H9 (cell line): ENCODE measurements around the gene NRG3. TPM values are rescaled to one million over a fixed set of nuclear protein-coding genes. Genes with fewer than 3 reads are reported as not detected.

ENCODE experiments used
- DNase-seq: peaks from one replicate; pipeline ENCODE4 v3.0.0-alpha.2; 2017
- H2AFZ ChIP-seq: one replicate; pipeline ENCODE4 v1.6.1; 2013; ENCODE audit warnings: mild to moderate bottlenecking, low read length, control low read depth, moderate library complexity
- H2AK5ac ChIP-seq: 2 replicates; pipeline ENCODE4 v1.6.1; 2013; ENCODE audit warnings: low read length, control low read depth, mixed read lengths; ENCODE audit not compliant: insufficient read length
- H2BK120ac ChIP-seq: one replicate; pipeline ENCODE4 v1.6.1; 2013; ENCODE audit warnings: low read depth, mild to moderate bottlenecking, low read length, control low read depth, inconsistent platforms; ENCODE audit not compliant: poor library complexity, severe bottlenecking
- H2BK12ac ChIP-seq: 2 replicates; pipeline ENCODE4 v1.6.1; 2013; ENCODE audit warnings: low read length, control low read depth, mixed read lengths, low read depth; ENCODE audit not compliant: insufficient read length
- H2BK15ac ChIP-seq: 2 replicates; pipeline ENCODE4 v1.6.1; 2013; ENCODE audit warnings: low read depth, low read length, control low read depth
- H2BK20ac ChIP-seq: one replicate; pipeline ENCODE4 v1.6.1; 2013; ENCODE audit warnings: low read depth, mild to moderate bottlenecking, low read length, control low read depth, inconsistent platforms; ENCODE audit not compliant: poor library complexity, severe bottlenecking
- H2BK5ac ChIP-seq: 2 replicates; pipeline ENCODE4 v1.6.1; 2013; ENCODE audit warnings: low read length, control low read depth, mixed read lengths; ENCODE audit not compliant: insufficient read length
- H3K14ac ChIP-seq: 2 replicates; pipeline ENCODE4 v1.6.1; 2013; ENCODE audit warnings: low read length, control low read depth; ENCODE audit not compliant: insufficient read depth
- H3K18ac ChIP-seq: 2 replicates; pipeline ENCODE4 v1.6.1; 2013; ENCODE audit warnings: low read depth, mild to moderate bottlenecking, mixed read lengths, low read length, control low read depth; ENCODE audit not compliant: insufficient read length
- H3K23ac ChIP-seq: 2 replicates; pipeline ENCODE4 v1.6.1; 2013; ENCODE audit warnings: low read length, control low read depth, mixed read lengths, low read depth; ENCODE audit not compliant: insufficient read length
- H3K23me2 ChIP-seq: 2 replicates; pipeline ENCODE4 v1.6.1; 2013; ENCODE audit warnings: low read depth, mild to moderate bottlenecking, mixed read lengths, low read length, control low read depth; ENCODE audit not compliant: insufficient read length, poor library complexity, severe bottlenecking
- H3K27ac ChIP-seq: 2 replicates; pipeline ENCODE4 v1.5.1; 2013; ENCODE audit warnings: low read length, control low read depth, mixed read lengths, low read depth; ENCODE audit not compliant: insufficient read length
- H3K27me3 ChIP-seq: 2 replicates; pipeline ENCODE4 v1.6.1; 2013; ENCODE audit warnings: low read length, control low read depth, inconsistent platforms; ENCODE audit not compliant: insufficient read depth
- H3K4ac ChIP-seq: 2 replicates; pipeline ENCODE4 v1.6.1; 2013; ENCODE audit warnings: low read depth, mild to moderate bottlenecking, control low read depth, inconsistent platforms, low read length, moderate library complexity
- H3K4me1 ChIP-seq: 2 replicates; pipeline ENCODE4 v1.6.1; 2013; ENCODE audit warnings: low read length, control low read depth, inconsistent platforms; ENCODE audit not compliant: insufficient read depth
- H3K4me2 ChIP-seq: 2 replicates; pipeline ENCODE4 v1.6.1; 2013; ENCODE audit warnings: low read length, control low read depth, mixed read lengths; ENCODE audit not compliant: insufficient read length, insufficient read depth
- H3K56ac ChIP-seq: 2 replicates; pipeline ENCODE4 v1.6.1; 2013; ENCODE audit warnings: low read depth, mild to moderate bottlenecking, mixed read lengths, low read length, control low read depth; ENCODE audit not compliant: insufficient read length
- H3K79me1 ChIP-seq: 2 replicates; pipeline ENCODE4 v1.6.1; 2013; ENCODE audit warnings: low read depth, mild to moderate bottlenecking, moderate library complexity, low read length, control low read depth, inconsistent platforms; ENCODE audit not compliant: insufficient read depth, poor library complexity, severe bottlenecking
- H3K79me2 ChIP-seq: 2 replicates; pipeline ENCODE4 v1.6.1; 2013; ENCODE audit warnings: low read length, control low read depth, inconsistent platforms; ENCODE audit not compliant: insufficient read depth
- H3K9ac ChIP-seq: 2 replicates; pipeline ENCODE4 v1.6.1; 2013; ENCODE audit warnings: low read length, control low read depth, mixed read lengths; ENCODE audit not compliant: insufficient read length; ENCODE audit errors: extremely low read depth
- H3K9me3 ChIP-seq: one replicate; pipeline ENCODE4 v1.6.1; 2013; ENCODE audit warnings: low read depth, low read length, inconsistent platforms; ENCODE audit not compliant: control insufficient read depth
- H3T11ph ChIP-seq: one replicate; pipeline ENCODE4 v1.6.1; 2013; ENCODE audit warnings: mild to moderate bottlenecking, low read length, control low read depth, inconsistent platforms
- H4K20me1 ChIP-seq: one replicate; pipeline ENCODE4 v1.6.1; 2013; ENCODE audit not compliant: control insufficient read depth, insufficient read length, insufficient read depth
- H4K5ac ChIP-seq: 2 replicates; pipeline ENCODE4 v1.6.1; 2013; ENCODE audit warnings: low read depth, mild to moderate bottlenecking, mixed read lengths, low read length, control low read depth; ENCODE audit not compliant: insufficient read length
- H4K8ac ChIP-seq: replicated peaks from 2 replicates; pipeline ENCODE4 v1.6.1; 2013; ENCODE audit warnings: low read length, control low read depth, mixed read lengths, low read depth; ENCODE audit not compliant: insufficient read length
- H4K91ac ChIP-seq: 2 replicates; pipeline ENCODE4 v1.6.1; 2013; ENCODE audit warnings: low read depth, mild to moderate bottlenecking, moderate library complexity, mixed read lengths, low read length, control low read depth; ENCODE audit not compliant: insufficient read length
- H3K27ac Mint-ChIP-seq, 3 experiments: 2 replicates in 2 of 3; 3 replicates in 1 of 3; pipeline ENCODE4 v1.8.0; 2020 to 2021; ENCODE audit warnings: mixed read lengths in 3 of 3, mild to moderate bottlenecking in 1 of 3, moderate library complexity in 1 of 3
- H3K27me3 Mint-ChIP-seq: 2 replicates; pipeline ENCODE4 v1.8.0; 2021; ENCODE audit warnings: low read depth, mild to moderate bottlenecking, moderate library complexity, mixed read lengths
- H3K36me3 Mint-ChIP-seq, 3 experiments: 2 replicates in 2 of 3; 3 replicates in 1 of 3; pipeline ENCODE4 v1.8.0; 2020 to 2021; ENCODE audit warnings: low read depth in 3 of 3, mixed read lengths in 3 of 3; ENCODE audit not compliant: insufficient read depth in 1 of 3
- H3K4me1 Mint-ChIP-seq, 2 experiments: 2 replicates each; pipeline ENCODE4 v1.8.0; 2020; ENCODE audit warnings: mixed read lengths in 2 of 2
- H3K4me3 Mint-ChIP-seq, 2 experiments: 2 replicates in 1 of 2; 3 replicates in 1 of 2; pipeline ENCODE4 v1.8.0; 2020 to 2021; ENCODE audit warnings: mild to moderate bottlenecking in 2 of 2, mixed read lengths in 2 of 2, moderate library complexity in 1 of 2
- H3K9me3 Mint-ChIP-seq, 2 experiments: 2 replicates in 1 of 2; 3 replicates in 1 of 2; pipeline ENCODE4 v1.8.0; 2020; ENCODE audit warnings: mild to moderate bottlenecking in 2 of 2, mixed read lengths in 2 of 2, moderate library complexity in 1 of 2
- WGBS: extraction: QIAGEN DNeasy Blood & Tissue Kit; methylation state at CpG from one replicate; pipeline ENCODE4 v1.1.7; 2013; ENCODE audit warnings: missing lambda C conversion rate, low lambda C conversion rate, mixed read lengths; ENCODE audit not compliant: insufficient read length; ENCODE audit errors: extremely low coverage; 5-methylcytosine and 5-hydroxymethylcytosine counted together
- total RNA-seq: library from RNA; stranded (reverse); gene quantifications from 2 replicates; pipeline ENCODE4 v1.2.1, GENCODE V29; 2021
- TF ChIP-seq, protein P1 (sequence below): fragments of 200-600 bp; sonication (generic); conservative IDR thresholded peaks from 3 replicates; pipeline ENCODE4 v1.8.0; 2021; ENCODE audit warnings: antibody characterized with exemption, mild to moderate bottlenecking

NRG3 gene
- total RNA-seq, 1 experiment from 2014 or later, result 1.6 TPM

DNA sequence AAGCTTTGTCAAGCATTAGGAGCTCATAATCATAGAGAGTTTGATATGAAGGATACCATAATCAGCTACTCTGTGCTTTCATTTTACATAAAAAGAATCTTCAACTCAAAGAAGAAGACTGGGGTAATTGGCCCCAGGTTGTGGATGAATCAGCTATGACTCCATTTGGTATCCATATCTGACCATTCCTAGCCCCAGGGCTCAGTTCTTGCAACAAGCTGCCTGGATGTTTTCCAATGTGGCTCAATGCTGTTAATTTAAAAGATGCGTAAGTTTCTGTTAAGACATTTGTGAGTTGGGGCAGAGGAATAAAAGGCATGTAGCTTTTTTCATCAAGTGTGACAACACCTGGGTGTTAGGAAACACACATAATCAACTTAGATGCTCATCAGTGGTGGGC is 951.1 kb downstream of the NRG3 start:
- Histone ChIP-seq H3K4me2 (no peak overlapping the region), H3K4ac (no peak overlapping the region), H3K27ac (no peak overlapping the region), H4K91ac (no peak overlapping the region), H3K18ac (no peak overlapping the region), H3K4me1 (no peaks in the 10 kb centered on the region), H4K8ac (no peak overlapping the region), H2BK5ac (no peak overlapping the region), H3T11ph (no peak overlapping the region), H3K56ac (no peak overlapping the region), H3K14ac (no peak overlapping the region), H3K79me2 (no peaks in the 10 kb centered on the region), H3K9me3 (no peaks in the 10 kb centered on the region), H3K27me3 (no peaks in the 10 kb centered on the region), H2AK5ac (no peak overlapping the region), H3K79me1 (no peaks in the 10 kb centered on the region), H3K9ac (no peak overlapping the region), H3K23me2 (no peaks in the 10 kb centered on the region), H2BK12ac (no peak overlapping the region), H2BK120ac (no peak overlapping the region), H4K20me1 (no peaks in the 10 kb centered on the region), H2BK15ac (no peak overlapping the region), H3K23ac (no peak overlapping the region), H4K5ac (no peak overlapping the region), H2AFZ (no peak overlapping the region), H2BK20ac (no peak overlapping the region)
- H3K4me1 Mint-ChIP-seq, result peaks cover 3 to 4% of the 10 kb centered on the region in 2 experiments
- H3K27ac Mint-ChIP-seq, result no peak overlapping the region
- TF ChIP-seq, protein P1, sequence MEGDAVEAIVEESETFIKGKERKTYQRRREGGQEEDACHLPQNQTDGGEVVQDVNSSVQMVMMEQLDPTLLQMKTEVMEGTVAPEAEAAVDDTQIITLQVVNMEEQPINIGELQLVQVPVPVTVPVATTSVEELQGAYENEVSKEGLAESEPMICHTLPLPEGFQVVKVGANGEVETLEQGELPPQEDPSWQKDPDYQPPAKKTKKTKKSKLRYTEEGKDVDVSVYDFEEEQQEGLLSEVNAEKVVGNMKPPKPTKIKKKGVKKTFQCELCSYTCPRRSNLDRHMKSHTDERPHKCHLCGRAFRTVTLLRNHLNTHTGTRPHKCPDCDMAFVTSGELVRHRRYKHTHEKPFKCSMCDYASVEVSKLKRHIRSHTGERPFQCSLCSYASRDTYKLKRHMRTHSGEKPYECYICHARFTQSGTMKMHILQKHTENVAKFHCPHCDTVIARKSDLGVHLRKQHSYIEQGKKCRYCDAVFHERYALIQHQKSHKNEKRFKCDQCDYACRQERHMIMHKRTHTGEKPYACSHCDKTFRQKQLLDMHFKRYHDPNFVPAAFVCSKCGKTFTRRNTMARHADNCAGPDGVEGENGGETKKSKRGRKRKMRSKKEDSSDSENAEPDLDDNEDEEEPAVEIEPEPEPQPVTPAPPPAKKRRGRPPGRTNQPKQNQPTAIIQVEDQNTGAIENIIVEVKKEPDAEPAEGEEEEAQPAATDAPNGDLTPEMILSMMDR, result no peak
- no peaks in the 10 kb centered on the region for H3K36me3 Mint-ChIP-seq
- no peaks in the 10 kb centered on the region for H3K9me3 Mint-ChIP-seq
- H3K4me3 Mint-ChIP-seq, result no peak overlapping the region
- no CpG with 5 or more reads among the region's 1 CpG for WGBS
- DNase-seq, result no peak
- no peaks in the 10 kb centered on the region for H3K27me3 Mint-ChIP-seq
